Naive thymus-derived CD8-positive, alpha-beta T cell (primary cell): ENCODE data around the gene ACAP2. TPM values are rescaled to one million over a fixed set of nuclear protein-coding genes. Genes with fewer than 3 reads are reported as not detected.
"Not testable (repeated sequence)": the region's sequence is repeated elsewhere in the genome, so short reads cannot be mapped to it uniquely, and the experiment has no call there.

Source experiments
- ATAC-seq, 2 donors: fragments of 150-1000 bp; cut with Tn5 transposase in 1 of 2; sonication (Bioruptor Pico), chemical (Tn5 transposase) in 1 of 2; 1 replicate in 1 of 2; 2 replicates in 1 of 2; pipeline ENCODE4 v1.10.0; 2021; ENCODE audit warnings: mild to moderate bottlenecking in 2 of 2, moderate library complexity in 2 of 2
- POLR2A ChIA-PET: fragments of 350-600 bp; sonication (Branson Sonifier 250); formaldehyde crosslinking; loops from one replicate; lab custom pipeline; 2021; ENCODE audit warnings: antibody characterized with exemption; lab: Charles Lee
- DNase-seq, 10 donors: peaks; one replicate each; pipeline versions ENCODE4 v3.0.0 to v3.0.0-alpha.2; 2020 to 2022
- H3K27ac Mint-ChIP-seq, 10 donors: one replicate each; pipeline ENCODE4 v1.8.0; 2020 to 2022; ENCODE audit warnings: mild to moderate bottlenecking in 10 of 10, mixed read lengths in 10 of 10, moderate library complexity in 4 of 10, inconsistent platforms in 1 of 10
- H3K27me3 Mint-ChIP-seq, 5 donors: one replicate each; pipeline ENCODE4 v1.8.0; 2021 to 2022; ENCODE audit warnings: mixed read lengths in 5 of 5
- H3K36me3 Mint-ChIP-seq, 3 donors: one replicate each; pipeline ENCODE4 v1.8.0; 2020 to 2022; ENCODE audit warnings: mixed read lengths in 3 of 3, mild to moderate bottlenecking in 2 of 3, inconsistent platforms in 1 of 3
- H3K4me1 Mint-ChIP-seq, 4 donors: one replicate each; pipeline ENCODE4 v1.8.0; 2021 to 2022; ENCODE audit warnings: mixed read lengths in 4 of 4
- H3K4me3 Mint-ChIP-seq, 10 donors: one replicate each; pipeline ENCODE4 v1.8.0; 2020 to 2022; ENCODE audit warnings: mild to moderate bottlenecking in 10 of 10, mixed read lengths in 10 of 10, moderate library complexity in 6 of 10, inconsistent platforms in 1 of 10
- H3K9me3 Mint-ChIP-seq, 9 donors: one replicate each; pipeline ENCODE4 v1.8.0; 2020 to 2022; ENCODE audit warnings: mixed read lengths in 9 of 9, mild to moderate bottlenecking in 3 of 9, inconsistent platforms in 1 of 9, moderate library complexity in 1 of 9
- polyA plus RNA-seq, 3 donors: library from polyadenylated mRNA; unstranded; fragments of 300-500 nt; fragmentation: Illumina TruSeq; gene quantifications; one replicate each; pipeline ENCODE4 v1.2.3, GENCODE V29; 2021
- total RNA-seq, 8 experiments: library from RNA in 2 of 8; stranded (reverse) in 2 of 8; gene quantifications; one replicate each; pipeline ENCODE4 v1.2.3 and lab custom pipeline; 2021 to 2026

Gene ACAP2
- total and polyA plus RNA-seq, 5 experiments from 2014 or later, result 36.7 to 81.0 (median 49.6) TPM

DNA sequence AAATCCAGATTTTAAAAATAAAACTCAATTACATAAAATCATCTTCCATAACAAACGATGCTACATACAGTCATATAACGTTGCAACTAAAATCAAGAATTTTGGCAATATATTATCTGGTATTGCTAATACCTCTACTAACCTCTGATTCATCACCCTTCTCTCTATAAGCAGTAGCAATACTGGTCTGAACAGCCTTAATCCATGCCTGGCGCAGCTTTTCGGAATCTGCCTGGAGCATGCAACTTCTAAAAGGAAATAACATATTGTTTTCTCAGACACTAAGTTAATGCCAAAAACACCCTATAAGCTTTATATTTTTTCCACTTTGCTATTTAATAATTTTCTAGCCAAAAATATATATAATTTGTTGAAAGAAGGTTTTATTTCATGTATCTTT lies 136.5 kb downstream of the ACAP2 start:
- H3K4me1 Mint-ChIP-seq, result peaks cover 0 to 4% (median under 1%) of the 10 kb centered on the region in 4 donors
- no peak overlapping the region for H3K4me3 Mint-ChIP-seq
- no peaks in the 10 kb centered on the region for H3K27me3 Mint-ChIP-seq
- DNase-seq (no peak), ATAC-seq (no peak)
- peaks cover 0 to 60% (median 6%) of the 10 kb centered on the region in 3 donors for H3K36me3 Mint-ChIP-seq
- H3K9me3 Mint-ChIP-seq, result no peaks in the 10 kb centered on the region
- H3K27ac Mint-ChIP-seq, result no peak overlapping the region
- POLR2A ChIA-PET, result interaction anchor here (0.7 kb wide), 1 partner anchor 200 kb away, joined by 3 read pairs; no protein-coding TSS in a partner anchor

DNA sequence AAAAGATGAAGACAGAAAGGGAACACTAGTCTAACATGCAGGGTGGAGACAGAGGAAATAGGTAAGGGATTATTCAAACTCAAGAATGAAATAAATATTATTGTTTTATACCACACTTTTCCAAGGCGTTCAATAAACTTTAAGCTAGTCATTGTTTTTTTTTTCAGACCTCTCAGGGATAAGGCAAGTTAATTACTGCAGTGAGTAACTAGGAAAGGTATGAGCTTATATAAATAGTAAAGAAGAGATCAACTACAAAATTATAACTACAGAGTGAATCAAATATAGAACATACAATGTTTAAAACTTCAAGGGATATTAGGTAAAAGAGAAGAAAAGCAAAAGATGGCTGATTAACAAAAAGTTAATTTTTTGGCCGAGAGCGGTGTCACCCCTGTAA lies 140.4 kb downstream of the ACAP2 start:
- Mint-ChIP-seq H3K9me3 (no peaks in the 10 kb centered on the region), H3K36me3 (peaks cover 0 to 83% (median 8%) of the 10 kb centered on the region in 3 donors), H3K27ac (peak overlapping the region in 2 of 10 donors; percentile 10 to 27), H3K4me3 (no peak overlapping the region), H3K4me1 (peaks cover 0 to 9% (median 5%) of the 10 kb centered on the region in 4 donors), H3K27me3 (no peaks in the 10 kb centered on the region)
- POLR2A ChIA-PET, result interaction anchor here (1.0 kb wide), 1 partner anchor 147 kb away, joined by 3 read pairs; no protein-coding TSS in a partner anchor
- ATAC-seq (no peak), DNase-seq (no peak)

DNA sequence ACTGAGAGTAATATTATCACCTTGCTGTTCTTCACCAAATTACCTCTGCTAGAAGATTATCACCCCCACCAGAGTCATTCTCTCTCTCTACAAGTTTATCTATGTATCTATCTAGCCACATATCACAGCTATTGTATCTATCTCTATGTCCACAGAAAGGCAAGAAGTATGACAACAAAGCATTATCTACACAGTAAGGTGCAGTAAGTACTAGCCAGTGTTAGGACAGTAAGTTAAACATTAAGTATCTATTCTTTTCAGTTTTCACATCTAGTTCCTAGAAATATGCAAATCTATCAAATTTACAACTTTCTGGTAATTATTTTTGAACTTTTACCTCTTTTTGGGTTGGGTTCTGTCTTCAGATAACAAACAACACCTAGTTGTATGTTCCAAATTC lies 145.4 kb downstream of the ACAP2 start:
- Mint-ChIP-seq H3K4me1 (peaks cover 0 to 9% (median 5%) of the 10 kb centered on the region in 4 donors), H3K4me3 (no peak overlapping the region), H3K27me3 (no peaks in the 10 kb centered on the region), H3K9me3 (no peaks in the 10 kb centered on the region), H3K36me3 (peaks cover 0 to 84% (median 11%) of the 10 kb centered on the region in 3 donors), H3K27ac (peak overlapping the region in 8 of 10 donors; percentile 3 to 90 (median 36))
- POLR2A ChIA-PET, result no interaction called here
- ATAC-seq, result no peak
- DNase-seq, result no peak

GRCh38 chr3:195296662-195297061 lies 146.2 kb downstream of the ACAP2 start:
- Mint-ChIP-seq H3K4me1 (peaks cover 0 to 9% (median 5%) of the 10 kb centered on the region in 4 donors), H3K27ac (peak overlapping the region in 2 of 10 donors; percentile 14 to 31), H3K9me3 (no peaks in the 10 kb centered on the region), H3K27me3 (no peaks in the 10 kb centered on the region), H3K4me3 (no peak overlapping the region), H3K36me3 (peaks cover 0 to 87% (median 10%) of the 10 kb centered on the region in 3 donors)
- POLR2A ChIA-PET, result no interaction called here
- DNase-seq (no peak), ATAC-seq (no peak)

- Mint-ChIP-seq H3K27me3 (no peaks in the 10 kb centered on the region), H3K9me3 (no peaks in the 10 kb centered on the region), H3K36me3 (peaks cover 0 to 91% (median 10%) of the 10 kb centered on the region in 3 donors), H3K4me3 (no peak overlapping the region), H3K4me1 (peaks cover 0 to 2% (median 0%) of the 10 kb centered on the region in 4 donors), H3K27ac (no peak overlapping the region)
- ATAC-seq, result no peak
- DNase-seq, result no peak
- POLR2A ChIA-PET, result no interaction called here
These were observed 151.7 kb downstream of the ACAP2 start for GRCh38 chr3:195291121-195291520.

DNA sequence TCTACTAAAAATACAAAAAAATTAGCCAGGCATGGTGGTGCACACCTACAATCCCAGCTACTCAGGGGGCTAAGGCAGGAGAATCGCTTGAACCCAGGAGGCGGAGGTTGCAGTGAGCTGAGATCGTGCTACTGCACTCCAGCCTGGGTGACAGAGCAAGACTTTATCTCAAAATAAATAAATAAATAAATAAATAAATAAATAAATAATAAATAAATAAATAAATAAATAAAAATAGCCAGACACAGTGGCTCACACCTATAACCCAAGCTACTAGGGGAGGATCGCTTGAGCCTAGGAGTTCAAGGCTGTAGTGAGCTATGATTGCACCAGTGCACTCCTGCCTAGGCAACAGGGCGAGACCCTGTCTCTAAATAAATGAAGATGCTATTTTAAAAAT lies 152.2 kb downstream of the ACAP2 start:
- ATAC-seq, H3K27me3 Mint-ChIP-seq, H3K9me3 Mint-ChIP-seq, POLR2A ChIA-PET, H3K4me3 Mint-ChIP-seq, H3K27ac Mint-ChIP-seq, H3K4me1 Mint-ChIP-seq, DNase-seq: not testable (repeated sequence)
- H3K36me3 Mint-ChIP-seq, result peaks cover 0 to 92% (median 10%) of the 10 kb centered on the region in 3 donors

GRCh38 chr3:195286115-195286872 lies 156.5 kb downstream of the ACAP2 start:
- no peaks in the 10 kb centered on the region for H3K27me3 Mint-ChIP-seq
- ATAC-seq (no peak), DNase-seq (no peak)
- H3K36me3 Mint-ChIP-seq, result peaks cover 0 to 84% (median 4%) of the 10 kb centered on the region in 3 donors
- peak overlapping the region in 2 of 10 donors; percentile 73 to 89 for H3K27ac Mint-ChIP-seq
- H3K4me1 Mint-ChIP-seq, result peaks cover 0 to 2% (median 0%) of the 10 kb centered on the region in 4 donors
- POLR2A ChIA-PET, result interaction anchor here (0.6 kb wide), 1 partner anchor 246 kb away, joined by 3 read pairs; no protein-coding TSS in a partner anchor
- no peak overlapping the region for H3K4me3 Mint-ChIP-seq
- H3K9me3 Mint-ChIP-seq, result no peaks in the 10 kb centered on the region

GRCh38 chr3:195285372-195285771 lies 157.4 kb downstream of the ACAP2 start:
- no peak for DNase-seq
- Mint-ChIP-seq H3K9me3 (no peaks in the 10 kb centered on the region), H3K4me3 (no peak overlapping the region), H3K27me3 (no peaks in the 10 kb centered on the region), H3K27ac (peak overlapping the region in 2 of 10 donors; percentile 6 to 73), H3K4me1 (peaks cover 0 to 2% (median 0%) of the 10 kb centered on the region in 4 donors), H3K36me3 (peaks cover 0 to 79% (median 4%) of the 10 kb centered on the region in 3 donors)
- POLR2A ChIA-PET, result no interaction called here
- ATAC-seq, result no peak

DNA sequence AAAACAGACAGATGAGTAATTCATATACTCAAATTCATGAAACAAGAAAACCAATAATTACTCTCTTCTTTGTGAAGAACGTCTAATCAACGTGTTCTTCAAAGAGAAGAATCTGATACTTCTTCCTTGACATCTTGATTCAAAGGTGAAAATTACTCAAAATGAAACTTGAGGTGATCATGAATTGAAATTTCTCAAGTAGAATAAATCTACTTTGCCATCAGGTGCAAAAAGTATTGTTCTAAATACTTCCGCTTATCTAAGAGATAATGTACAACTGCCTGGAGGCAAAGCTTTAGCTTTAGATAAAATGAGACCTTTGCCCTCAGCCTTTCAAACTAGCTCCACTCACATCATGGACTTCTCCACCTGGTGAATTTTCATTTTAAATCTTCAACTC lies 158.0 kb downstream of the ACAP2 start:
- ATAC-seq (no peak), DNase-seq (no peak)
- Mint-ChIP-seq H3K27ac (peak overlapping the region in 1 of 10 donors; percentile 6), H3K4me3 (no peak overlapping the region), H3K36me3 (peaks cover 0 to 74% (median 4%) of the 10 kb centered on the region in 3 donors), H3K4me1 (peaks cover 0 to 2% (median 0%) of the 10 kb centered on the region in 4 donors), H3K9me3 (no peaks in the 10 kb centered on the region), H3K27me3 (no peaks in the 10 kb centered on the region)
- POLR2A ChIA-PET, result no interaction called here

DNA sequence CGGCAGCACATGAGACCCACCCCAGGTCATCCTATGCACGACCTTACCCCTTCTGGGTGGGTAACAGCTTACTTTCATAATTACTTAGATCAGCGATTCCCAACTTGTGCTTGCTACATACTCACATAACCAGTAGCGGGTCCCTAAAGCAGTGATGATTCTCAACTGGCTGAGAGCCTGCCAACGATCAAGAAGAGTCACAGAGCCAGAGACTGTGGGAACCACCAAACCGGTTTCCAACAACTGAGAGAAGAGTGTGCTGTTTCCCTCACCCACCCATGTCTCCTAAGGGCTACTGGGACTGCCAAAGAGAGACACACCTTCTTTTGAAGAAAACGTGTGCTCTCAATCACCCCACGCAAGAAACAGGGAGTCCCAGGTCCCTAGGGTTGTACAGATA lies 159.9 kb downstream of the ACAP2 start:
- H3K27ac Mint-ChIP-seq, result peak overlapping the region in 2 of 10 donors; percentile 31 to 40

GRCh38 chr3:195274259-195274966 lies 168.4 kb downstream of the ACAP2 start:
- DNase-seq (no peak), ATAC-seq (no peak)
- no peaks in the 10 kb centered on the region for H3K27me3 Mint-ChIP-seq
- peaks cover 0 to 14% (median 0%) of the 10 kb centered on the region in 3 donors for H3K36me3 Mint-ChIP-seq
- H3K27ac Mint-ChIP-seq, result peak overlapping the region in 4 of 10 donors; percentile 0 to 51 (median 20)
- no peaks in the 10 kb centered on the region for H3K9me3 Mint-ChIP-seq
- H3K4me3 Mint-ChIP-seq, result no peak overlapping the region
- H3K4me1 Mint-ChIP-seq, result peaks cover 6 to 15% (median 15%) of the 10 kb centered on the region in 4 donors
- POLR2A ChIA-PET, result interaction anchor here (0.5 kb wide), 1 partner anchor 267 kb away, joined by 3 read pairs; no protein-coding TSS in a partner anchor

More for the DNA sequence above, 159.9 kb downstream of the ACAP2 start:
- ATAC-seq, result no peak
- no peak for DNase-seq
- Mint-ChIP-seq H3K4me1 (peaks cover 0 to 2% (median 0%) of the 10 kb centered on the region in 4 donors), H3K36me3 (peaks cover 0 to 67% (median 2%) of the 10 kb centered on the region in 3 donors), H3K27me3 (no peaks in the 10 kb centered on the region), H3K9me3 (no peaks in the 10 kb centered on the region), H3K4me3 (no peak overlapping the region)
- POLR2A ChIA-PET, result no interaction called here

DNA sequence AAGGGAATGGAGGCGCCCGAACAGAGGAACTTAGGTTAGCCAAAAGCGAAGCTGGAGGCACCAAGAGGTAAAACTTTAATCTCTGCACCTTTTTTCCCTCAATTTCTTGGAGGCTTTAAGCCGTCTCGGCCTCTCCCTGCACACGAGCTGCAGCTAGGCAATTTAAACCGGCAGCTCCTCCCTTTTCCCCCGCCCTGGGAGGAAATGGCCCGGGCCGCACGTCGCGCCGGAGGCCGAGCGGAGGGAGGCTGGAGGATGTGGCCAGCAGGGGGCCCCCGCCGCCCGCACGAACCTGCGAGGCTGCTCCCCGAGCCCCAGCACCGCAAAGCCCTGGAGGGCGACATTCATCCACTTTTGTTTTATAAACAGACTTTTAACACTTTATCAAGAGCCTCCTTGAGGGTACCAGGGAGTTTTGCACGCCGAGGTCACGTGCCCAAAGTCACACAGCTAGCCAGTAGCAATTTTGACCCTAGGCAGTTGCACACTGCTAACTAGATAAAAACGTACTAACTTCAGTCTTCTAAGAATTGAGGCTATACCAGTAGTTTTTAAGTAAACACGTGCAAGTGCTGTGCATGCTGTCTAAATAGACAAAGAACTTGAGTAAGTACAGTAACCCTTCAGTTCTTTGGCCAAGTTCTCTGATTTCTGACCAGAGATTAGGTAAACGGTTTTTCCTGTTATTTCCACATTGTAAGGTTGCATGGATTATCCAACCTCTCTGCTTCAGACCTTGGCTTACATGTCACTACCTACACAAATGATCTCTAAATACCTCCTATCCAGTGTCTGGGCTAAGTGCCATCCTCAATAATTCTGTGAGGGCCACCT lies 171.2 kb downstream of the ACAP2 start:
- H3K9me3 Mint-ChIP-seq, result no peaks in the 10 kb centered on the region
- H3K4me3 Mint-ChIP-seq, result peak overlapping the region; percentile 79 to 92 (median 90)
- H3K27ac Mint-ChIP-seq, result peak overlapping the region; percentile 62 to 91 (median 82)
- no peaks in the 10 kb centered on the region for H3K27me3 Mint-ChIP-seq
- ATAC-seq (peak; percentile 69 to 74), DNase-seq (peak; percentile 75 to 90 (median 86))
- peaks cover 0 to 5% (median 0%) of the 10 kb centered on the region in 3 donors for H3K36me3 Mint-ChIP-seq
- POLR2A ChIA-PET, result interaction anchor here (0.6 to 3.6 kb wide), 15 partner anchors 10 to 784 kb away, joined by 3 to 30 read pairs (median 8); partner anchors contain the start of genes ACAP2, FAM43A, LSG1 and PPP1R2
- H3K4me1 Mint-ChIP-seq, result peaks cover 16 to 34% (median 26%) of the 10 kb centered on the region in 4 donors
